Measurements from ENCODE around the gene ALKBH5. TPM values are rescaled to one million over a fixed set of nuclear protein-coding genes. Genes with fewer than 3 reads are reported as not detected.

The ALKBH5 gene
- polyA plus RNA-seq, 3 donors = 73.1 to 74.1 (median 73.3) TPM

- no peak for DNase-seq (ENCODE audit: extremely low read depth in 1 of 11, low read depth in 9 of 11, low spot score in 4 of 11)
Observed at GRCh38 chr17:18179196-18179595, 4.4 kb upstream of the ALKBH5 start.

GRCh38 chr17:18179804-18180203, 3.8 kb upstream of the ALKBH5 start:
- no peak for DNase-seq (ENCODE audit: extremely low read depth in 1 of 11, low read depth in 9 of 11, low spot score in 4 of 11)

GRCh38 chr17:18181358-18181757, 2.3 kb upstream of the ALKBH5 start:
- no peak for DNase-seq (ENCODE audit: extremely low read depth in 1 of 11, low read depth in 9 of 11, low spot score in 4 of 11)

GRCh38 chr17:18182110-18182977, 1.3 kb upstream of the ALKBH5 start:
- no peak for DNase-seq (ENCODE audit: extremely low read depth in 1 of 11, low read depth in 9 of 11, low spot score in 4 of 11)

GRCh38 chr17:18182978-18183333, 672 bp upstream of the ALKBH5 start:
- DNase-seq (ENCODE audit: extremely low read depth in 1 of 11, low read depth in 9 of 11, low spot score in 4 of 11) = peak in 6 of 11 donors; percentile 49 to 85 (median 70)

GRCh38 chr17:18184143-18185031, 759 bp downstream of the ALKBH5 start:
- DNase-seq (ENCODE audit: extremely low read depth in 1 of 11, low read depth in 9 of 11, low spot score in 4 of 11) = peak in 1 of 11 donors; percentile 22

GRCh38 chr17:18185391-18185790, 1.8 kb downstream of the ALKBH5 start:
- DNase-seq (ENCODE audit: extremely low read depth in 1 of 11, low read depth in 9 of 11, low spot score in 4 of 11) = peak in 1 of 11 donors; percentile 15

GRCh38 chr17:18185832-18186626, 2.4 kb downstream of the ALKBH5 start:
- DNase-seq (ENCODE audit: extremely low read depth in 1 of 11, low read depth in 9 of 11, low spot score in 4 of 11) = no peak

- DNase-seq (ENCODE audit: extremely low read depth in 1 of 11, low read depth in 9 of 11, low spot score in 4 of 11) = no peak
Observed at GRCh38 chr17:18186627-18186982, 3.0 kb downstream of the ALKBH5 start.

GRCh38 chr17:18187226-18187625, 3.6 kb downstream of the ALKBH5 start:
- DNase-seq (ENCODE audit: extremely low read depth in 1 of 11, low read depth in 9 of 11, low spot score in 4 of 11) = no peak

GRCh38 chr17:18187821-18188761, 4.5 kb downstream of the ALKBH5 start:
- no peak for DNase-seq (ENCODE audit: extremely low read depth in 1 of 11, low read depth in 9 of 11, low spot score in 4 of 11)

GRCh38 chr17:18190628-18191235, 7.1 kb downstream of the ALKBH5 start:
- DNase-seq (ENCODE audit: extremely low read depth in 1 of 11, low read depth in 9 of 11, low spot score in 4 of 11) = no peak

GRCh38 chr17:18191236-18191667, 7.6 kb downstream of the ALKBH5 start:
- peak in 6 of 11 donors; percentile 23 to 69 (median 50) for DNase-seq (ENCODE audit: extremely low read depth in 1 of 11, low read depth in 9 of 11, low spot score in 4 of 11)

- DNase-seq (ENCODE audit: extremely low read depth in 1 of 11, low read depth in 9 of 11, low spot score in 4 of 11) = no peak
Observed at GRCh38 chr17:18191967-18192366, 8.3 kb downstream of the ALKBH5 start.

- no peak for DNase-seq (ENCODE audit: extremely low read depth in 1 of 11, low read depth in 9 of 11, low spot score in 4 of 11)
Observed at GRCh38 chr17:18194394-18194793, 10.8 kb downstream of the ALKBH5 start.

- DNase-seq (ENCODE audit: extremely low read depth in 1 of 11, low read depth in 9 of 11, low spot score in 4 of 11) = no peak
Observed at GRCh38 chr17:18194804-18195203, 11.2 kb downstream of the ALKBH5 start.

GRCh38 chr17:18195246-18195645, 11.6 kb downstream of the ALKBH5 start:
- no peak for DNase-seq (ENCODE audit: extremely low read depth in 1 of 11, low read depth in 9 of 11, low spot score in 4 of 11)
